Bronchial smooth muscle cell (primary cell): Measurements from ENCODE around the gene SLC17A6. TPM values are rescaled to one million over a fixed set of nuclear protein-coding genes. Genes with fewer than 3 reads are reported as not detected.

ENCODE experiments used
- total RNA-seq: library from RNA; depleted of rRNA; stranded (reverse); fragments of >200 nt; gene quantifications from 2 replicates; pipeline ENCODE4 v1.2.1, GENCODE V29; 2014

The SLC17A6 gene
- total RNA-seq = not detected in 2 replicates

DNA sequence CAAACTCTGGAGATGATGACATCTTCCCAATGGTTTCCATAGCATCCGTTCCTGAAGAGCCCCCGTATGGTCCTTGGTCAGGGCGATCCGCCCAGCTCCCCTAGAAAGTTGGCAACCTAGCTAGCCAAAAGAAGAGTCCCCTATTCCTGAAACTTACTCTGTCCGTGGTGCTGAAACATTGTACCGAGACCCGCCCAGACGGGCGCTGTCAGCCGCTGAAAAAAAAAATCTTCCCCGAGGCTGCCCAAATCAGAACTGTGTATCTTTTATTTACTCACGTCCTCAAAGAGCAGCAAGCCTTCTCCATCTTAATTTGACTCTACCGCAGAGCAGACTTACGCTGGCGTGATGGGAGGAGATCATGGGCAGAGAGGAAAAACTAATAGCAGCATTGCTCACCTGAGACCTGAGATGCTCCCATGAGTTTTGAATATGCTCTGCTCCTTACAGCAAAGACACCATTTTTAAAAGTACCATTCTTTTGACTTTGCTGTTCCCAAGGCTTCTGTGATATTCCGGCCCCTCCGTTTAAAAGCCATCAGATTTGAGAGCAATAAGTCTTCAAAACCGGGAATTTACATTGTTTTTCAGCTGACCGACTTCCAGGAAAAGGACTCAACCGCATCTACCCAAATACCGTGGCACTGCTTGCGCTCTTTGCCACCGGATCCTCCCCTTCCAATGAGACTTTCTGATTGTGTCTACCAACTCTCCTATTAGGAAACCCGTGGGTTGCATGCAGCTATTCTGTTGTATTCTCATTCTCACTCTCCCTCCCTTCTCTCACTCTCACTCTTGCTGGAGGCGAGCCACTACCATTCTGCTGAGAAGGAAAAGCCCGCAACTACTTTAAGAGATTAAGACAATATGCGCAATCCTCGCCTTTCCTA, at the start of gene SLC17A6:
Gene SLC17A6, plus strand, starts transcription at position 786 of the 890 bp plus-strand sequence. CDS start 153 bp downstream, outside the sequence.

Other genes starting within 250 kb of the SLC17A6 start
- gene ANO5, start 145.3 kb upstream of the SLC17A6 start, total RNA-seq = not detected in 2 replicates